ENCODE results near the gene RIF1.
A peak's percentile ranks its signal among the peaks of the same experiment; 100 is the strongest.

Gene RIF1

GRCh38 chr2:151422917-151423439 is 13.3 kb downstream of the RIF1 start:
- no peak for DNase-seq (ENCODE audit: low read depth)

DNA sequence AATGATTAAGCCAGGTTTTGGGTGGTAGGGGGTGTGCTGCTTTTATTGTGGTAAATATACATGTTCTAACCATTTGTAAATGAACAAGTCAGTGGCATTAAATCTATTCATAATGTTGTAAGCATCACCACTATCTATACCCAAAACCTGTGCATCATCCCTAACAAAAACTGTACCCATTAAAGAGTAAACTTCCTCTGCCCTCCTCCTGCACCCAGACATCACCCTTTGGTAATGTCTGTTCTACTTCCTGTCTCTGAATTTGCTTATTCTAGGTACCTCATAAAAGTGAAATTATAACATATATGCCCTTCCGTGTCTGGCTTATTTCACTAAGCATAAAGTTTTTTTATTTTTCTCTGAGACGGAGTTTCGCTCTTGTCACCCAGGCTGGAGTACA is 14.1 kb downstream of the RIF1 start:
- no peak for DNase-seq (ENCODE audit: low read depth)

DNA sequence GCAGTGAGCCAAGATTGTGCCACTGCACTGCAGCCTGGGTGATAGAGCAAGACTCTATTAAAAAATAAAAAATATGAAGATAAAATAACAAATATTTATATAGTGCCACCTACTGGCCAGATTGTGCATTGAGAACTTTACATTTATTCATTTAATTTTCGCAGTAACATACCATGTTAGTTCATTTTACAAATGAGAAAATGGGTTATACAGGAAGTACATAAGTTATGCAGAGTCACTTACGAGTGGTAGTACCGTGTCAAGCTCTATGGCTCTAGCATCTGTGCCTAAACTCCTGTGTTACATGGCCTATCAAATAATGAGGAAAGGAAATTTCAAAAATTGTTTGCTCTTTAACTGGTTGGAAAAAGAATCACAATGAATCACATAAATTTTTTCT is 27.9 kb downstream of the RIF1 start:
- DNase-seq (ENCODE audit: low read depth), result peak; percentile 29

GRCh38 chr2:151438506-151438905 is 28.8 kb downstream of the RIF1 start:
- no peak for DNase-seq (ENCODE audit: low read depth)

GRCh38 chr2:151439127-151439526 is 29.4 kb downstream of the RIF1 start:
- no peak for DNase-seq (ENCODE audit: low read depth)

DNA sequence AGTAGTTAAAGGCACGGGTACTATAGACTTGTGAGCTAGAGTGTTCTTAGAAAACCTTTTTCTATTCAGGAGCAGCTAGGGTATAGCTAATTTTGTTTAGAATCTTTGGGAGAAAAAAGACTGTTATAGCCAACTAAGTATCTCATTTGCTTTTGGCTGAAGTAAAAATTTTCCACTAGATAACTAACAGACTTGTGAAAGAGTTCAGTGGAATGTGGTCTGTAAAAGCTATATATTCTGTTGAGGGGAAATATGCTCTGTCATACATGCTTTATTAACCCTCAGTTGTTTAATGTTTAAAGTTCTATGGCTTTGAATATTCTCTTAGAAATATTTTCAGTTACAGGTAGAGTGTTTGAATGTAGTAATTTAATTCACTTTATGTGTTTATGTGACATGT is 49.7 kb downstream of the RIF1 start:
- DNase-seq (ENCODE audit: low read depth), result peak; percentile 69

GRCh38 chr2:151465771-151466170 is 56.1 kb downstream of the RIF1 start:
- DNase-seq (ENCODE audit: low read depth), result no peak

GRCh38 chr2:151470556-151470955 is 60.9 kb downstream of the RIF1 start:
- DNase-seq (ENCODE audit: low read depth), result no peak

- no peak for DNase-seq (ENCODE audit: low read depth)
These were observed 63.3 kb downstream of the RIF1 start for GRCh38 chr2:151472966-151473365.

DNA sequence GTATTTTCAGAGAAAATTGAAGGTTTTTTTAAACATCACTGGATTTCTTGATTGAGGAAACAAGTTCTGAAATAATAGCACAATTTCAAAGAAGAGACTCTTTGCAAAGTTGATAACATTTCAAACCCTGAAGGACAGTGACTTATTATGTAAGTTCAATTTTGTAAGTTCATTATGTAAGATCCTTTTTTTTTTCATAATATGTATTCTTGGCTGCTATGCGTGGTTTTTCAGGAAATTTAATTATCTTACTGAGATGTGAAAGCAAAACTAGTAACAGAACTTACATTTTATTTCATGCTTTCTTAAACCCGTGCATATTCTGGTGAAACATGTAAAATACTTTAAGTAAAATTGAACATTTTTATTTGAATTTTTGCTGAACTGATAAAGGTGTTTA is 65.4 kb downstream of the RIF1 start:
- no peak for DNase-seq (ENCODE audit: low read depth)

DNA sequence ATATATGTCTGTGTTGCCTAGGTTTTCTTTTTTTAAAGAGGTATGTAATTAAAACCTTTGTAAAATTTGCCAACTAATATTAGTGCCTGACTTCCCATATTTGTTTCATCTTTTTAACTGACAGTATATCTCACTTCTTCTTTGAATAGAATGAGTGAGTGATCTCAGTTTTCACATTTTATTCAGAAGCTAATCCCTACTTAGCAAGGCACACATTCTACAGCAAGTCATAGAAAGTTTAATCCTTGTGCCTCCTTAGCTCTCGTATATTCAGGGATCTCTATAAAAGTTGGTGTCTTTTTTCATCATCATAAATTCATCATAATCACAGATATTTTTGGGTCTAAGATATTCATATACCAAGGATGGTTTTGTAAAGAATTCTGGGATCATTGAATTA is 66.6 kb downstream of the RIF1 start:
- no peak for DNase-seq (ENCODE audit: low read depth)

- peak; percentile 50 for DNase-seq (ENCODE audit: low read depth)
These were observed 68.3 kb downstream of the RIF1 start for GRCh38 chr2:151478011-151478410.

DNA sequence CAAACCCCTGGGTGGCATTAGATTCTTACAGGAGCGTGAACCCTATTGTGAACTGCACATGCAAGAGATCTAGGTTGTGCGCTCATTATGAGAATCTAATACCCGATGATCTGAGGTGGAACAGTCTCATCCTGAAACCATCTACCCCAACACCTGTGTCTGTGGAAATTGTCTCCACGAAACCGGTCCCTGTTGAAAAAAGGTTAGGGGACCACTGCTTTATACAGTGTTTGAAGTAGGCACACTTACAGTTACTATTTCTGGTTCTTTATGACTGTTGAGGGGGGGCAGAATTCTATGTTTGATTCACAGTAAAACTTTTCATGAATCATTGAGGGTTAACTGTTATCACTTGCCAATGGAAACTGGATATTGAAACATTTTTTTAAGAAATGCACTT is 72.0 kb downstream of the RIF1 start:
- no peak for DNase-seq (ENCODE audit: low read depth)

DNA sequence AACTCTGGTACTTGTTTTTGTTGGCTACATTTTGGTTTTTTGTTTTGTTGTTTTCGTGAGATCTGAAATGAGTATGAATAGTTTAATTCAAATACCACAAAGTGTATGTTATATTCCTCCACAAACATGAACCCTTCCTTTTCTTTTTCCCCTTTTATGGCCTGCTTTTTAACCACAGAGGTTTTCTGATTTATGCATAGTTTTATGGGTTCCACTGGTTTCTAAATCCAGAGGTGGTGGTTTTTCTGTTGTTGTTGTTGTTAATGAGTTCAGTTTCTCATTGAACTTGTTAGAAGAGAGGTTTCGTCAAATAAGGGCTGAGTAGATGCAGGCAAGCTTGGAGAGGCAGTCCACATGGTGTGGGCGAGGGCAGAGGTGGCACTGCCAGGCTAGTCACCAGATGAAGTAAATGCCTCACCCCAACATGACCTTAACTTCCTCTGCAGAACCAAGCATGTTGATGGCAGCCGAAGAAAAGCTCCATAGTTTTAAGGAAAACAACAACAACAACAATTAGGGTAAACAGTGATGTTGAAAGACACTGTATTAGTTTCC is 72.5 kb downstream of the RIF1 start:
- no peak for DNase-seq (ENCODE audit: low read depth)

DNA sequence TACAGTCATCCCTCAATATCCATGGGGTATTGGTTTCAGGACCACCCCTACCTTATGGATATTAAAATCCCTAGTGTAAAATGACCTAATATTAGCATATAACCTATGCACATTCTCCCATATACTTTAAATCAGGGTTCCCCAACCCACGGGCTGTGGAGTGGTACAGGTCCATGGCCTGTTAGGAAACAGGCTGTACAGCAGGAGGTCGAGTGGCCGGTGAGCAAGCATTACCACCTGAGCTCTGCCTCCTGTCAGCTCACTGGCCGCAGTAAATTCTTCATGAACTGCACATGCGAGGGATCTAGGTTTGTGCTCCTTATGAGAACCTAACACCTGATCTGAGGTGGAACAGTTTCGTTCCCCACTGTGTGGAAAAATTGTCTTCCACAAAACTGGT is 73.8 kb downstream of the RIF1 start:
- no peak for DNase-seq (ENCODE audit: low read depth)

DNA sequence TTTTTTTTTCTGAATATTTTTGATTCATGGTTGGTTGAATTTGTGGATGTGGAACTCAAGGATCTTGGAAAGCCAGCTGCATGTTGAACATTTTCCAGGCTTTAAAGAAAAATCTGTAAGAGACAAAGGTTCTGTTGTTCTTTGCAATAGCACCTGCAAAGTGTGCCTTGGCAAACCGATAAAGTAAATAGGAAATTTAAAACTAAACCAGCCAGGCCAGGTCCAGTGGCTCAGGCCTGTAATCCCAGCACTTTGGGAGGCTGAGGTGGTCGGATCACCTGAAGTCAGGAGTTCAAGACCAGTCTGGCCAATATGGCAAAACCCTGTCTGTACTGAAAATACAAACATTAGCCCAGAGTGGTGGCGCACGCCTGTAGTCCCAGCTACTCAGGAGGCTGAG is 74.4 kb downstream of the RIF1 start:
- no peak for DNase-seq (ENCODE audit: low read depth)

GRCh38 chr2:151486053-151486452 is 76.4 kb downstream of the RIF1 start:
- no peak for DNase-seq (ENCODE audit: low read depth)

DNA sequence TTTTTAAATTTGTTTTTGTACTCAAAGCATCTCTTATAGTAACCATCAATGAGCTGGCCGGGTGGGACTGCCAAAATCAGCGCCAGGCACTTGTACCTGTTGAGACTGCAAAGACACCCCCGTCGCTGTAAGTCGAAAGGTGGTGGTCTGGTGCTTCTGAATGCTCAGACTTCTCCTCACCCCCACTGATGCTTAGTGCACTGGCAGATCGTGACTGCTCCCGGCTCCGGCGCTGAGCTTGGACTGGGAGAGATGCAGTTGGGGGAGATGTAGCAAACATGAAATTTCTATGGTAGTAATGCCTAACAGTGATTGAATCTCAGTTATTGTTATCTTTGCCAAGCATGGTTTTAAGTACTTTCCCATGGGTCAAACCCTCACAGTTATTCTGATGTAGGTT is 80.6 kb downstream of the RIF1 start:
- DNase-seq (ENCODE audit: low read depth), result no peak

DNA sequence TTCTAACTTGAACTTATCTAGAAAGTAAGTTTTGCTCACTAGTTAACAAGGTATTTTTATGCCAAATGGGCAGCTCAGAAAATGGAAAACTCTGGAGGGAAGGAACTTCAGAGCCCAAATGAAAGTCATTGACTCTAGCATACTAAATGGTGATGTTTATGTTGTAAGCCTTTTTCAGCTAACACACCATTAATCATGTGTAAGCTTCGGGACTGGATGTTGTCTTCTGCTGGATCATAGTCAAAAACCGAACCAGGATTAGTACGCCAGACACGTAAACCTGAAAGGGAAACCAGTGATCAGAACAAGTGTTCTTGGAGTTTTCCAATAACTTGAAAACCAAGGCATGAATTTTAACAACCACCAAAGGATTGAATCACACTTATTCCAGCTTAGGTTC is 81.8 kb downstream of the RIF1 start:
- DNase-seq (ENCODE audit: low read depth), result peak; percentile 24

DNA sequence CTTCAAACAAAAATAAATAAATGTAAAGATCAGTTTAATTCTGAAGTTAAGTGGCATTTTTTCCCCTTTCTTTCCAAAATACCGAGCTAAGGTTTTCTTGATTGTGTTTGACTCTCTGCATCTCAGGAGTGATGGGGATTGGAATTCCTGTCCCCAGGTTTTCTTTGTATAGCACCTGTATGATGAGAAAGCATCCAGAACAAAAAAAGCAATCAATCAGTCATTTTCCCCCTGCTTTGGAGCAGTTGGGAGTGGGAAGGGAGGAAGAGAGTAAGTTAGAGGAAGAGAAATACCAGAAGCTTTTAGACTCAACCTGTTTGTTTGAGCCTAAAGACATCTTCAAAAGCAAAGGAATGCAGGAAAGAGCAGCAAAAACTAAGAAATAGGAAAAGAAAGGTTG is 88.5 kb downstream of the RIF1 start:
- DNase-seq (ENCODE audit: low read depth), result no peak

- DNase-seq (ENCODE audit: low read depth), result no peak
These were observed 96.5 kb downstream of the RIF1 start for GRCh38 chr2:151506170-151506569.

- DNase-seq (ENCODE audit: low read depth), result no peak
These were observed 98.8 kb downstream of the RIF1 start for GRCh38 chr2:151508519-151508918.

GRCh38 chr2:151518802-151519201 is 109.1 kb downstream of the RIF1 start:
- DNase-seq (ENCODE audit: low read depth), result peak; percentile 1

- DNase-seq (ENCODE audit: low read depth), result no peak
These were observed 111.3 kb downstream of the RIF1 start for GRCh38 chr2:151520976-151521375.

DNA sequence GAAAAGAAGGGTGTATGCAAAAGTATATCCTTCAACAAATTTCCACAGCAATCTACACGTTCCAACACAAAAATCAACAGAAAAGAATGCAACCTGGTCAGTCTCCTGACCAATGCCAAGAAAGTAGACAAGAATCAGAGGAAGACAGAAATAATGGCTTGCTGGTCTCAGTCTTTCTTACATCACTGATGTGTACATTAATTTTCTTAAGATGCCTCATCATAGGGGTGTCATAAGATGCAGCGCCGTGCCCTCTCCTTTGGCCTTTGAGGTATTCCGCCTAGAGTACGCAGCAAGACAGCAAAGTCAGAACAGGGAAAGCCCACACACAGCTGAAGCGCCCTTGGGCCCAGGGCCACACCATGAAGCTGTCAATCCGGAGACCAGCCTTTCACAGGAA is 112.9 kb downstream of the RIF1 start:
- no peak for DNase-seq (ENCODE audit: low read depth)

Measured in amniotic epithelial cell (primary cell).